Endodermal cell (in vitro differentiated cells): ENCODE measurements around the gene LRGUK. TPM values are rescaled to one million over a fixed set of nuclear protein-coding genes. Genes with fewer than 3 reads are reported as not detected.
A peak's percentile ranks its signal among the peaks of the same experiment; 100 is the strongest.

Experiments
- DNase-seq: peaks from one replicate; pipeline ENCODE4 v3.0.0-alpha.2; 2017
- H3K27ac ChIP-seq: 2 replicates; pipeline ENCODE4 v1.5.1; 2013; ENCODE audit warnings: mild to moderate bottlenecking, low read depth, low read length, moderate library complexity
- H3K27me3 ChIP-seq: 2 replicates; pipeline ENCODE4 v1.6.1; 2013; ENCODE audit warnings: mild to moderate bottlenecking, low read length, moderate library complexity; ENCODE audit not compliant: insufficient read depth, control insufficient read depth, poor library complexity, severe bottlenecking
- H3K36me3 ChIP-seq: 2 replicates; pipeline ENCODE4 v1.7.0; 2013; ENCODE audit warnings: mild to moderate bottlenecking, low read length, moderate library complexity; ENCODE audit not compliant: control insufficient read depth, insufficient read depth
- H3K4me1 ChIP-seq: one replicate; pipeline ENCODE4 v1.7.0; 2013; ENCODE audit warnings: low read length; ENCODE audit not compliant: control insufficient read depth, insufficient read depth
- H3K4me3 ChIP-seq: 2 replicates; pipeline ENCODE4 v1.5.1; 2013; ENCODE audit warnings: mild to moderate bottlenecking, low read length, moderate library complexity
- H3K9ac ChIP-seq: 2 replicates; pipeline ENCODE4 v1.6.1; 2013; ENCODE audit warnings: mild to moderate bottlenecking, low read length, moderate library complexity; ENCODE audit not compliant: poor library complexity, severe bottlenecking; ENCODE audit errors: extremely low read depth
- H3K9me3 ChIP-seq: 2 replicates; pipeline ENCODE4 v1.6.1; 2013; ENCODE audit warnings: mild to moderate bottlenecking, low read length, moderate library complexity; ENCODE audit not compliant: control insufficient read depth
- H3K27ac Mint-ChIP-seq: 2 replicates; pipeline ENCODE4 v1.8.0; 2020; ENCODE audit warnings: mixed read lengths
- H3K27me3 Mint-ChIP-seq: 2 replicates; pipeline ENCODE4 v1.8.0; 2021; ENCODE audit warnings: mild to moderate bottlenecking, mixed read lengths; ENCODE audit not compliant: insufficient read depth
- H3K36me3 Mint-ChIP-seq: 2 replicates; pipeline ENCODE4 v1.8.0; 2020; ENCODE audit warnings: low read depth, mixed read lengths
- H3K4me1 Mint-ChIP-seq: 2 replicates; pipeline ENCODE4 v1.8.0; 2020; ENCODE audit warnings: mixed read lengths
- H3K4me3 Mint-ChIP-seq: 2 replicates; pipeline ENCODE4 v1.8.0; 2020; ENCODE audit warnings: mild to moderate bottlenecking, moderate library complexity, mixed read lengths
- H3K9me3 Mint-ChIP-seq: 2 replicates; pipeline ENCODE4 v1.8.0; 2020; ENCODE audit warnings: mild to moderate bottlenecking, mixed read lengths
- WGBS, 2 experiments: methylation state at CpG; one replicate each; pipeline versions ENCODE4 v1.1.5 to v1.1.7; 2013; ENCODE audit warnings: missing lambda C conversion rate in 2 of 2, mixed read lengths in 1 of 2; ENCODE audit not compliant: insufficient coverage in 1 of 2, insufficient read length in 1 of 2; 5-methylcytosine and 5-hydroxymethylcytosine counted together
- total RNA-seq, 2 donors: library from RNA; stranded (reverse); fragmentation: NEBNext Ultra II Directional in 1 of 2; extraction: Animal tissue kit (Norgen Biotek cat#: 25700) in 1 of 2; gene quantifications; 2 replicates in 1 of 2; 3 replicates in 1 of 2; pipeline ENCODE4 v1.2.1, GENCODE V29; 2021
- TF ChIP-seq, protein P1 (sequence below): fragments of 200-600 bp; sonication (generic); conservative IDR thresholded peaks from 2 replicates; pipeline ENCODE4 v1.5.0; 2021; ENCODE audit warnings: antibody characterized with exemption, mild to moderate bottlenecking

The LRGUK gene
- total RNA-seq, 2 donors from 2014 or later: 0.89 to 1.3 TPM

- Mint-ChIP-seq H3K4me3 (no peak overlapping the region), H3K4me1 (peaks cover 1% of the 10 kb centered on the region), H3K27ac (no peak overlapping the region), H3K27me3 (no peaks in the 10 kb centered on the region), H3K36me3 (peaks cover 2% of the 10 kb centered on the region), H3K9me3 (no peaks in the 10 kb centered on the region)
- Histone ChIP-seq H3K4me1 (no peaks in the 10 kb centered on the region), H3K27ac (no peak overlapping the region), H3K9me3 (no peaks in the 10 kb centered on the region), H3K27me3 (no peaks in the 10 kb centered on the region), H3K36me3 (no peaks in the 10 kb centered on the region), H3K4me3 (no peak overlapping the region), H3K9ac (no peak overlapping the region)
- TF ChIP-seq, protein P1, sequence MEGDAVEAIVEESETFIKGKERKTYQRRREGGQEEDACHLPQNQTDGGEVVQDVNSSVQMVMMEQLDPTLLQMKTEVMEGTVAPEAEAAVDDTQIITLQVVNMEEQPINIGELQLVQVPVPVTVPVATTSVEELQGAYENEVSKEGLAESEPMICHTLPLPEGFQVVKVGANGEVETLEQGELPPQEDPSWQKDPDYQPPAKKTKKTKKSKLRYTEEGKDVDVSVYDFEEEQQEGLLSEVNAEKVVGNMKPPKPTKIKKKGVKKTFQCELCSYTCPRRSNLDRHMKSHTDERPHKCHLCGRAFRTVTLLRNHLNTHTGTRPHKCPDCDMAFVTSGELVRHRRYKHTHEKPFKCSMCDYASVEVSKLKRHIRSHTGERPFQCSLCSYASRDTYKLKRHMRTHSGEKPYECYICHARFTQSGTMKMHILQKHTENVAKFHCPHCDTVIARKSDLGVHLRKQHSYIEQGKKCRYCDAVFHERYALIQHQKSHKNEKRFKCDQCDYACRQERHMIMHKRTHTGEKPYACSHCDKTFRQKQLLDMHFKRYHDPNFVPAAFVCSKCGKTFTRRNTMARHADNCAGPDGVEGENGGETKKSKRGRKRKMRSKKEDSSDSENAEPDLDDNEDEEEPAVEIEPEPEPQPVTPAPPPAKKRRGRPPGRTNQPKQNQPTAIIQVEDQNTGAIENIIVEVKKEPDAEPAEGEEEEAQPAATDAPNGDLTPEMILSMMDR: no peak
- no peak for DNase-seq
Observed at GRCh38 chr7:134195252-134195651, 68.1 kb downstream of the LRGUK start.

GRCh38 chr7:134196439-134196838 lies 69.3 kb downstream of the LRGUK start:
- DNase-seq: no peak
- no peak overlapping the region for H3K4me3 Mint-ChIP-seq
- peaks cover 1% of the 10 kb centered on the region for H3K4me1 Mint-ChIP-seq
- H3K4me1 ChIP-seq: no peaks in the 10 kb centered on the region
- 90% methylated on average over 2 of the region's 2 CpGs; no CpG with 5 or more reads in 1 of the 2 experiments for WGBS, 2 experiments
- H3K27ac ChIP-seq: no peak overlapping the region
- TF ChIP-seq, protein P1: no peak
- H3K9me3 ChIP-seq: no peaks in the 10 kb centered on the region
- no peak overlapping the region for H3K4me3 ChIP-seq
- no peaks in the 10 kb centered on the region for H3K9me3 Mint-ChIP-seq
- H3K36me3 ChIP-seq: no peaks in the 10 kb centered on the region
- H3K27me3 Mint-ChIP-seq: no peaks in the 10 kb centered on the region
- no peak overlapping the region for H3K27ac Mint-ChIP-seq
- H3K36me3 Mint-ChIP-seq: peaks cover 2% of the 10 kb centered on the region
- H3K27me3 ChIP-seq: no peaks in the 10 kb centered on the region
- no peak overlapping the region for H3K9ac ChIP-seq

GRCh38 chr7:134197345-134197744 lies 70.2 kb downstream of the LRGUK start:
- Histone ChIP-seq H3K9me3 (no peaks in the 10 kb centered on the region), H3K27ac (no peak overlapping the region), H3K36me3 (no peaks in the 10 kb centered on the region), H3K27me3 (no peaks in the 10 kb centered on the region), H3K4me3 (no peak overlapping the region), H3K4me1 (no peaks in the 10 kb centered on the region), H3K9ac (no peak overlapping the region)
- DNase-seq: no peak
- H3K9me3 Mint-ChIP-seq: no peaks in the 10 kb centered on the region
- H3K4me3 Mint-ChIP-seq: no peak overlapping the region
- WGBS, 2 experiments: 95 to 98% methylated on average over 2 of the region's 2 CpGs
- H3K36me3 Mint-ChIP-seq: peaks cover 2% of the 10 kb centered on the region
- H3K27me3 Mint-ChIP-seq: no peaks in the 10 kb centered on the region
- TF ChIP-seq, protein P1: peak; percentile 25
- no peak overlapping the region for H3K27ac Mint-ChIP-seq
- H3K4me1 Mint-ChIP-seq: peaks cover 1% of the 10 kb centered on the region
